A549 (cell line): ENCODE measurements around the gene ANKRD17. TPM values are rescaled to one million over a fixed set of nuclear protein-coding genes. Genes with fewer than 3 reads are reported as not detected.

Experiments
- ATAC-seq, 2 experiments: fragments of 200-7000 bp in 1 of 2; fragments of >200 bp in 1 of 2; cut with Nextera tagmentation in 1 of 2; cut with Tn5 transposase in 1 of 2; 3 replicates each; pipeline versions ENCODE4 v1.8.0 to v1.9.1; 2018 to 2020; ENCODE audit warnings: mild to moderate bottlenecking in 1 of 2, moderate library complexity in 1 of 2
- CTCF ChIA-PET: fragments of 300-600 bp; sonication (Branson Sonifier 250); formaldehyde crosslinking; extraction: SDS; loops from one replicate; lab custom pipeline; 2021; ENCODE audit warnings: antibody characterized with exemption, inconsistent platforms; lab: Yijun Ruan, JAX
- POLR2A ChIA-PET: fragments of 350-600 bp; formaldehyde crosslinking; extraction: SDS; loops from one replicate; lab custom pipeline; 2021; ENCODE audit warnings: antibody characterized with exemption, inconsistent platforms; lab: Yijun Ruan, JAX
- DNase-seq, 2 experiments: peaks; one replicate each; pipeline versions ENCODE4 v3.0.0 to v3.0.0-alpha.2; 2011 to 2016; ENCODE audit warnings: low read depth in 1 of 2, low spot score in 1 of 2
- FAIRE-seq: peaks from 2 replicates; lab custom pipeline; 2011; peaks lifted over from hg19 to GRCh38; lab: Jason Lieb, UNC
- H3K27ac ChIP-seq, 2 experiments: fragments of >200 bp; sonication (Bioruptor Twin); formaldehyde crosslinking; 3 replicates each; pipeline ENCODE4 v1.5.1; 2016 to 2017
- H3K4me1 ChIP-seq: fragments of >200 bp; sonication (Bioruptor Twin); formaldehyde crosslinking; 3 replicates; pipeline ENCODE4 v1.6.1; 2016
- H3K4me2 ChIP-seq: fragments of >200 bp; sonication (Bioruptor Twin); formaldehyde crosslinking; 3 replicates; pipeline ENCODE4 v1.6.1; 2016
- H3K4me3 ChIP-seq: fragments of >200 bp; sonication (Bioruptor Twin); formaldehyde crosslinking; 3 replicates; pipeline ENCODE4 v1.5.1; 2016
- H3K9me3 ChIP-seq: fragments of >200 bp; sonication (Bioruptor Twin); formaldehyde crosslinking; 3 replicates; pipeline ENCODE4 v1.6.1; 2016
- ATOH8 ChIP-seq: fragments of 250-450 bp; sonication (Bioruptor Pico); IDR thresholded peaks from 2 replicates; pipeline ENCODE4 v1.5.0; 2020; ENCODE audit warnings: low read depth, mild to moderate bottlenecking, moderate library complexity
- BCL3 ChIP-seq: fragments of >200 bp; sonication (Bioruptor Twin); formaldehyde crosslinking; IDR thresholded peaks from 3 replicates; pipeline ENCODE4 v1.6.1; 2016
- CEBPB ChIP-seq, 2 experiments: fragments of >200 bp in 1 of 2; sonication (Bioruptor Twin) in 1 of 2; formaldehyde crosslinking in 1 of 2; IDR thresholded peaks; 2 replicates each; pipeline ENCODE4 v1.6.1; 2012 to 2016
- CHD2 ChIP-seq: fragments of 150-350 bp; IDR thresholded peaks from 2 replicates; pipeline ENCODE4 v1.6.1; 2014; ENCODE audit warnings: low read length; ENCODE audit not compliant: partially characterized antibody
- CHD4 ChIP-seq: fragments of 200-600 bp; sonication (generic); IDR thresholded peaks from 2 replicates; pipeline ENCODE4 v1.6.1; 2016; ENCODE audit warnings: antibody characterized with exemption, mild to moderate bottlenecking, borderline replicate concordance
- EHF ChIP-seq: fragments of 250-450 bp; sonication (Bioruptor Pico); IDR thresholded peaks from 2 replicates; pipeline ENCODE4 v1.5.0; 2020; ENCODE audit warnings: mild to moderate bottlenecking
- EHMT2 ChIP-seq: fragments of 200-600 bp; sonication (generic); IDR thresholded peaks from 2 replicates; pipeline ENCODE4 v1.6.1; 2016; ENCODE audit warnings: antibody characterized with exemption, low read depth, mild to moderate bottlenecking, moderate library complexity
- ELK1 ChIP-seq: fragments of 150-350 bp; IDR thresholded peaks from 2 replicates; pipeline ENCODE4 v1.6.1; 2014; ENCODE audit warnings: low read depth, mild to moderate bottlenecking, low read length
- EP300 ChIP-seq, 2 experiments: fragments of >200 bp; sonication (Bioruptor Twin); formaldehyde crosslinking; IDR thresholded peaks; 2 replicates in 1 of 2; 3 replicates in 1 of 2; pipeline ENCODE4 v1.6.1; 2016 to 2017
- ESRRA ChIP-seq: fragments of 150-350 bp; IDR thresholded peaks from 2 replicates; pipeline ENCODE4 v1.6.1; 2014; ENCODE audit warnings: mild to moderate bottlenecking, low read length, borderline replicate concordance
- FOSB ChIP-seq: fragments of 250-450 bp; sonication (Bioruptor Pico); IDR thresholded peaks from 2 replicates; pipeline ENCODE4 v1.5.0; 2020; ENCODE audit warnings: mild to moderate bottlenecking, moderate library complexity
- HMGXB4 ChIP-seq: fragments of 250-450 bp; sonication (Bioruptor Pico); IDR thresholded peaks from 2 replicates; pipeline ENCODE4 v1.5.0; 2021; ENCODE audit warnings: mild to moderate bottlenecking, moderate library complexity, borderline replicate concordance
- HOXB5 ChIP-seq: fragments of 250-450 bp; sonication (Bioruptor Pico); IDR thresholded peaks from 2 replicates; pipeline ENCODE4 v1.5.0; 2020; ENCODE audit warnings: mild to moderate bottlenecking, moderate library complexity
- JUN ChIP-seq, 2 experiments: fragments of >200 bp; sonication (Bioruptor Twin); formaldehyde crosslinking; IDR thresholded peaks; 2 replicates in 1 of 2; 3 replicates in 1 of 2; pipeline ENCODE4 v1.6.1; 2016 to 2017
- MAFK ChIP-seq: fragments of 450-650 bp; IDR thresholded peaks from 2 replicates; pipeline ENCODE4 v1.6.1; 2014; ENCODE audit not compliant: partially characterized antibody
- MAZ ChIP-seq: fragments of 150-350 bp; IDR thresholded peaks from 2 replicates; pipeline ENCODE4 v1.6.1; 2014; ENCODE audit warnings: antibody characterized with exemption, low read depth, low read length, borderline replicate concordance
- MYC ChIP-seq: IDR thresholded peaks from 2 replicates; pipeline ENCODE4 v1.6.1; 2012; ENCODE audit warnings: mild to moderate bottlenecking, inconsistent platforms, low read length, improper control_type of control experiment, borderline replicate concordance
- PHF8 ChIP-seq: fragments of 200-600 bp; sonication (generic); IDR thresholded peaks from 2 replicates; pipeline ENCODE4 v1.6.1; 2016; ENCODE audit warnings: low read depth, mild to moderate bottlenecking, antibody characterized with exemption, moderate library complexity, borderline replicate concordance
- RAD21 ChIP-seq, 2 experiments: fragments of >200 bp in 1 of 2; sonication (Bioruptor Twin) in 1 of 2; formaldehyde crosslinking in 1 of 2; IDR thresholded peaks in 1 of 2; conservative IDR thresholded peaks in 1 of 2; 2 replicates in 1 of 2; 3 replicates in 1 of 2; pipeline ENCODE4 v1.6.1; 2012 to 2018; ENCODE audit warnings: inconsistent platforms in 1 of 2
- RNF2 ChIP-seq: fragments of 200-600 bp; sonication (generic); IDR thresholded peaks from 2 replicates; pipeline ENCODE4 v1.6.1; 2016; ENCODE audit warnings: low read depth, mild to moderate bottlenecking, antibody characterized with exemption, moderate library complexity, borderline replicate concordance
- SMC3 ChIP-seq: fragments of >200 bp; sonication (Bioruptor Twin); formaldehyde crosslinking; IDR thresholded peaks from 3 replicates; pipeline ENCODE4 v1.6.1; 2018; ENCODE audit warnings: inconsistent platforms
- TFCP2L1 ChIP-seq: fragments of 250-450 bp; sonication (Bioruptor Pico); IDR thresholded peaks from 2 replicates; pipeline ENCODE4 v1.5.0; 2021; ENCODE audit warnings: mild to moderate bottlenecking
- ZNF302 ChIP-seq: fragments of 250-450 bp; sonication (Bioruptor Pico); IDR thresholded peaks from 2 replicates; pipeline ENCODE4 v1.9.0; 2021; ENCODE audit warnings: inconsistent platforms, mild to moderate bottlenecking, moderate library complexity
- ZSCAN20 ChIP-seq: fragments of 250-450 bp; sonication (Bioruptor Pico); IDR thresholded peaks from 2 replicates; pipeline ENCODE4 v1.8.0; 2022; ENCODE audit warnings: mild to moderate bottlenecking, moderate library complexity
- WGBS: methylation state at CpG from one replicate; pipeline ENCODE4 v1.1.6; 2017; ENCODE audit errors: missing lambda C conversion rate; 5-methylcytosine and 5-hydroxymethylcytosine counted together
- polyA plus RNA-seq, 4 experiments: library from polyadenylated mRNA; depleted of rRNA in 3 of 4; stranded (reverse); fragments of >200 nt; fragmentation: RNase III in 1 of 4; extraction: RNeasy Plus Mini Kit Qiagen cat#74134 plus additional on column Dnase treatment in 1 of 4; gene quantifications; 2 replicates in 3 of 4; 3 replicates in 1 of 4; pipeline ENCODE4 v1.2.3, GENCODE V29; 2011 to 2017

Gene ANKRD17
- polyA plus RNA-seq, 2 of the 4 experiments (the other 2 are of a cell fraction) = 18.1 to 43.5 TPM

GRCh38 chr4:73099143-73099542 lies 159.5 kb downstream of the ANKRD17 start (continued):
- no peak for TF ChIP-seq MYC

GRCh38 chr4:73098713-73099112 lies 159.9 kb downstream of the ANKRD17 start:
- ATAC-seq = peak in 1 of 2 experiments; percentile 28; a peak in 1 of 6 replicates
- WGBS = 81% methylated on average over 6 of the region's 7 CpGs

GRCh38 chr4:73098016-73098415 lies 160.6 kb downstream of the ANKRD17 start:
- POLR2A ChIA-PET = no interaction called here
- FAIRE-seq = no peak
- no peak for DNase-seq
- no peak overlapping the region for H3K27ac ChIP-seq
- TF ChIP-seq ELK1 = no peak
- TF ChIP-seq RAD21 (conservative IDR thresholded peaks at IDR 0.05 in 1 of 2, IDR thresholded peaks at IDR 0.05 in 1 of 2) = no peak
- no peak for TF ChIP-seq ZSCAN20
- no peak for TF ChIP-seq ZNF302
- no peak for TF ChIP-seq JUN (IDR thresholded peaks at IDR 0.05)
- no peak for TF ChIP-seq FOSB (CRISPR knock-in tag)
- TF ChIP-seq ESRRA = no peak
- TF ChIP-seq TFCP2L1 = no peak
- TF ChIP-seq EHF (CRISPR knock-in tag) = no peak
- TF ChIP-seq MAZ = no peak
- CTCF ChIA-PET = no interaction called here
- 90% methylated on average over 4 of the region's 4 CpGs for WGBS
- H3K9me3 ChIP-seq = no peaks in the 10 kb centered on the region
- H3K4me3 ChIP-seq = no peak overlapping the region
- no peak for ATAC-seq
- no peak overlapping the region for H3K4me2 ChIP-seq
- no peaks in the 10 kb centered on the region for H3K4me1 ChIP-seq

More at GRCh38 chr4:73098713-73099112, 159.9 kb downstream of the ANKRD17 start:
- H3K4me2 ChIP-seq = no peak overlapping the region
- no peak for FAIRE-seq
- TF ChIP-seq CHD2 (no peak), EHMT2 (no peak), ATOH8 (CRISPR knock-in tag) (no peak), RNF2 (no peak), EHF (CRISPR knock-in tag) (no peak), CEBPB (IDR thresholded peaks at IDR 0.05) (no peak), PHF8 (no peak), HOXB5 (CRISPR knock-in tag) (no peak), ZNF302 (no peak), CHD4 (no peak), EP300 (IDR thresholded peaks at IDR 0.05) (no peak)
- TF ChIP-seq, all 56 proteins: peak for 0
- Histone ChIP-seq H3K9me3 (no peaks in the 10 kb centered on the region), H3K4me1 (peaks cover 3% of the 10 kb centered on the region; the same call in 2 of the 3 replicates), H3K4me3 (no peak overlapping the region), H3K27ac (no peak overlapping the region)
- CTCF ChIA-PET = no interaction called here
- DNase-seq = no peak
- POLR2A ChIA-PET = no interaction called here

GRCh38 chr4:73092868-73093267 lies 165.7 kb downstream of the ANKRD17 start:
- no peak for ATAC-seq
- Histone ChIP-seq H3K9me3 (no peaks in the 10 kb centered on the region), H3K4me1 (no peaks in the 10 kb centered on the region), H3K4me2 (no peak overlapping the region), H3K27ac (no peak overlapping the region), H3K4me3 (no peak overlapping the region)
- TF ChIP-seq JUN (IDR thresholded peaks at IDR 0.05) = no peak
- TF ChIP-seq RNF2 = no peak
- TF ChIP-seq CHD4 = no peak
- no peak for TF ChIP-seq FOSB (CRISPR knock-in tag)
- TF ChIP-seq MAFK = no peak
- TF ChIP-seq SMC3 = no peak
- no peak for TF ChIP-seq HMGXB4 (CRISPR knock-in tag)
- no peak for TF ChIP-seq BCL3
- ChIA-PET CTCF (no interaction called here), POLR2A (no interaction called here)
- DNase-seq = no peak
- FAIRE-seq = no peak
- WGBS = 100% methylated on average over 1 of the region's 1 CpG
